22Rv1 (cell line): ENCODE data around the gene PC.

Source experiments
- ZFX ChIP-seq: fragments of 450-650 bp; IDR thresholded peaks from 2 replicates; pipeline ENCODE4 v1.6.1; 2017; ENCODE audit warnings: antibody characterized with exemption, borderline replicate concordance
- TF ChIP-seq, protein P1 (sequence below): fragments of 450-650 bp; IDR thresholded peaks from 2 replicates; pipeline ENCODE4 v1.5.1; 2017; ENCODE audit warnings: mild to moderate bottlenecking

DNA sequence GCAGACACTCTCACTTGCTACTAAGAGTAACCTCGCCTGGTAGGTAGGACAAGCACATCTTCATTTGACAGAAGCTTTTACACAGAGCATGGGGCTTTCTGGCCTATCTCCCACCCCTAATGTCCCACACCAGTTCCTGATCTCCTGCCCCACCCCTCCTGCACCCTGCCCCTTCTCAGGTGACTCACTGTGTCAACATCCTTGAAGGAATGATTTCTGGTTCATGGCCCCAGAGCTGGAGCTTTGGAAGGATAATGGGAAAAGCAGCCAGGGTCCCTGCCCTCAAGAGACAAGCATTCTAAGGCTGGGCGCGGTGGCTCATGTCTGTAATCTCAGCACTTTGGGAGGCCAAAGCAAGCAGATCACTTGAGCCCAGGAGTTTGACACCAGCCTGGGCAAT, 54.1 kb downstream of the PC start:
- TF ChIP-seq, protein P1, sequence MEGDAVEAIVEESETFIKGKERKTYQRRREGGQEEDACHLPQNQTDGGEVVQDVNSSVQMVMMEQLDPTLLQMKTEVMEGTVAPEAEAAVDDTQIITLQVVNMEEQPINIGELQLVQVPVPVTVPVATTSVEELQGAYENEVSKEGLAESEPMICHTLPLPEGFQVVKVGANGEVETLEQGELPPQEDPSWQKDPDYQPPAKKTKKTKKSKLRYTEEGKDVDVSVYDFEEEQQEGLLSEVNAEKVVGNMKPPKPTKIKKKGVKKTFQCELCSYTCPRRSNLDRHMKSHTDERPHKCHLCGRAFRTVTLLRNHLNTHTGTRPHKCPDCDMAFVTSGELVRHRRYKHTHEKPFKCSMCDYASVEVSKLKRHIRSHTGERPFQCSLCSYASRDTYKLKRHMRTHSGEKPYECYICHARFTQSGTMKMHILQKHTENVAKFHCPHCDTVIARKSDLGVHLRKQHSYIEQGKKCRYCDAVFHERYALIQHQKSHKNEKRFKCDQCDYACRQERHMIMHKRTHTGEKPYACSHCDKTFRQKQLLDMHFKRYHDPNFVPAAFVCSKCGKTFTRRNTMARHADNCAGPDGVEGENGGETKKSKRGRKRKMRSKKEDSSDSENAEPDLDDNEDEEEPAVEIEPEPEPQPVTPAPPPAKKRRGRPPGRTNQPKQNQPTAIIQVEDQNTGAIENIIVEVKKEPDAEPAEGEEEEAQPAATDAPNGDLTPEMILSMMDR, result no peak
- TF ChIP-seq ZFX, result no peak
